B cell (primary cell): Measurements from ENCODE around the gene PYCR2. TPM values are rescaled to one million over a fixed set of nuclear protein-coding genes. Genes with fewer than 3 reads are reported as not detected.

Experiments
- ATAC-seq: fragments of 200-7000 bp; cut with Tn5 transposase; one replicate; pipeline ENCODE4 v1.10.0; 2021; ENCODE audit warnings: low read depth, mild to moderate bottlenecking, moderate number of reproducible peaks, moderate library complexity
- CTCF ChIA-PET: fragments of 350-600 bp; sonication (Branson Sonifier 250); formaldehyde crosslinking; loops from one replicate; lab custom pipeline; 2021; ENCODE audit warnings: antibody characterized with exemption, inconsistent platforms; lab: Charles Lee
- POLR2A ChIA-PET: fragments of 350-600 bp; sonication (Branson Sonifier 250); formaldehyde crosslinking; loops from one replicate; lab custom pipeline; 2021; ENCODE audit warnings: antibody characterized with exemption; lab: Charles Lee
- DNase-seq: peaks from one replicate; pipeline ENCODE4 v3.0.0; 2013
- H2AFZ ChIP-seq: 2 replicates; pipeline ENCODE4 v1.6.1; 2012; ENCODE audit warnings: mild to moderate bottlenecking, low read depth, low read length; ENCODE audit not compliant: insufficient read depth, poor library complexity, severe bottlenecking
- H3K27ac ChIP-seq, 2 donors: 1 replicate in 1 of 2; 2 replicates in 1 of 2; pipeline ENCODE4 v1.5.1; 2012 to 2013; ENCODE audit warnings: low read length in 2 of 2, mild to moderate bottlenecking in 2 of 2, moderate library complexity in 1 of 2
- H3K27me3 ChIP-seq, 4 experiments: fragments of 200-600 bp in 1 of 4; sonication (generic) in 1 of 4; replicated peaks in 1 of 4; 1 replicate in 2 of 4; 2 replicates in 2 of 4; pipeline versions ENCODE4 v1.6.1 to v1.7.0; 2013 to 2016; ENCODE audit warnings: low read length in 3 of 4, mild to moderate bottlenecking in 2 of 4, mixed read lengths in 1 of 4, moderate library complexity in 1 of 4; ENCODE audit not compliant: insufficient read depth in 4 of 4, control insufficient read depth in 3 of 4; ENCODE audit errors: control extremely low read depth in 1 of 4
- H3K36me3 ChIP-seq, 2 experiments: replicated peaks in 1 of 2; 1 replicate in 1 of 2; 2 replicates in 1 of 2; pipeline versions ENCODE4 v1.6.1 to v1.7.1; 2013; ENCODE audit warnings: low read length in 1 of 2; ENCODE audit not compliant: insufficient read depth in 2 of 2, control insufficient read depth in 1 of 2; ENCODE audit errors: control extremely low read depth in 1 of 2, extremely low read depth in 1 of 2
- H3K4me1 ChIP-seq, 2 donors: fragments of 200-600 bp in 1 of 2; sonication (generic) in 1 of 2; 1 replicate in 1 of 2; 2 replicates in 1 of 2; pipeline versions ENCODE4 v1.5.1 to v1.6.1; 2013 to 2017; ENCODE audit warnings: low read length in 2 of 2; ENCODE audit not compliant: control insufficient read depth in 2 of 2, insufficient read depth in 2 of 2
- H3K4me2 ChIP-seq: replicated peaks from 2 replicates; pipeline ENCODE3; 2012; ENCODE audit warnings: mild to moderate bottlenecking, low read depth, low read length; ENCODE audit not compliant: poor library complexity, severe bottlenecking
- H3K4me3 ChIP-seq, 5 experiments: fragments of 200-600 bp in 1 of 5; sonication (generic) in 1 of 5; 1 replicate in 3 of 5; 2 replicates in 2 of 5; pipeline versions ENCODE4 v1.5.1 to v1.7.0; 2011 to 2016; ENCODE audit warnings: low read length in 4 of 5, mild to moderate bottlenecking in 4 of 5, low read depth in 2 of 5, control low read depth in 1 of 5, moderate library complexity in 1 of 5; ENCODE audit not compliant: insufficient read depth in 1 of 5; ENCODE audit errors: control extremely low read depth in 1 of 5, extremely low read depth in 1 of 5
- H3K79me2 ChIP-seq: fragments of 200-600 bp; sonication (generic); one replicate; pipeline ENCODE4 v1.6.0; 2016; ENCODE audit warnings: low read length; ENCODE audit not compliant: control insufficient read depth, insufficient read depth
- H3K9ac ChIP-seq: fragments of 200-600 bp; sonication (generic); 2 replicates; pipeline ENCODE4 v1.6.1; 2017; ENCODE audit warnings: mild to moderate bottlenecking, low read length, moderate library complexity
- H3K9me3 ChIP-seq, 3 donors: one replicate each; pipeline versions ENCODE4 v1.6.1 to v1.7.1; 2013; ENCODE audit warnings: low read length in 2 of 3; ENCODE audit not compliant: control insufficient read depth in 2 of 3, insufficient read depth in 1 of 3; ENCODE audit errors: control extremely low read depth in 1 of 3
- H4K20me1 ChIP-seq: 2 replicates; pipeline ENCODE4 v1.6.0; 2012; ENCODE audit warnings: mild to moderate bottlenecking, low read length; ENCODE audit not compliant: insufficient read depth, control insufficient read depth, poor library complexity, severe bottlenecking
- H3K27ac Mint-ChIP-seq: one replicate; pipeline ENCODE4 v1.8.0; 2021; ENCODE audit warnings: mixed read lengths
- H3K27me3 Mint-ChIP-seq: one replicate; pipeline ENCODE4 v1.8.0; 2021; ENCODE audit warnings: mixed read lengths
- H3K4me1 Mint-ChIP-seq: one replicate; pipeline ENCODE4 v1.8.0; 2021; ENCODE audit warnings: mixed read lengths
- H3K4me3 Mint-ChIP-seq: one replicate; pipeline ENCODE4 v1.8.0; 2021; ENCODE audit warnings: mixed read lengths
- H3K9me3 Mint-ChIP-seq: one replicate; pipeline ENCODE4 v1.8.0; 2022; ENCODE audit warnings: mixed read lengths; ENCODE audit not compliant: insufficient read depth
- EZH2 ChIP-seq: IDR thresholded peaks from 2 replicates; pipeline ENCODE4 v1.6.1; 2012; ENCODE audit warnings: borderline replicate concordance, low read depth, mild to moderate bottlenecking, moderate library complexity, low read length; ENCODE audit not compliant: insufficient read depth, poor library complexity, severe bottlenecking
- WGBS: methylation state at CpG from one replicate; pipeline ENCODE4 v1.1.5; 2013; ENCODE audit warnings: missing lambda C conversion rate; ENCODE audit not compliant: insufficient coverage; 5-methylcytosine and 5-hydroxymethylcytosine counted together
- intact Hi-C: fragments of 100-400 bp; cut with micrococcal nuclease; formaldehyde crosslinking; loops from one replicate; pipeline ENCODE4 v1.10.0; 2022
- polyA plus RNA-seq: library from polyadenylated mRNA; depleted of rRNA; stranded (reverse); fragments of >200 nt; gene quantifications from 2 replicates; pipeline ENCODE4 v1.2.3, GENCODE V29; 2012
- total RNA-seq, 2 donors: library from RNA; stranded (reverse); fragments of 120-200 nt in 1 of 2; gene quantifications; 1 replicate in 1 of 2; 2 replicates in 1 of 2; pipeline versions ENCODE4 v1.2.3 to v1.2.4, GENCODE V29; 2013 to 2022
- TF ChIP-seq, protein P1 (sequence below): fragments of 200-600 bp; IDR thresholded peaks from one replicate; pipeline ENCODE4 v1.8.0; 2022; ENCODE audit warnings: antibody characterized with exemption, mild to moderate bottlenecking

PYCR2 gene
- total and polyA plus RNA-seq, 2 donors (not counting 1 experiment from before 2014, with no cell fraction given) = 113 to 134 TPM

DNA sequence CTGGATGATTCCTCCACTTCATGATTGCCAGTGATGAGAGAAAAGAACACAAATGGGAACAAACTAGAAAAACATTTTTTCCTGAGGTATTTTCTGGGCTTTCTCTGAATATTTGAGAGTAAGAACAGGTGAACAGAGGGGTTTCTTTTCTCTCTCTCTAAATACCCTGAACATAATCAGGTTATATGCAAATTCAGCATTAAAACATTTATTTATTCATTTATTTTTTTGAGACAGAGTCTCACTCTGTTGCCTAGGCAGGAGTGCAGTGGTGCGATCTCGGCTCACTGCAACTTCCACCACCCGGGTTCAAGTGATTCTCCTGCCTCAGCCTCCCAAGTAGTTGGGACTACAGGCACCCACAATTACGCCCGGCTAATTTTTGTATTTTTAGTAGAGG lies 22.8 kb upstream of the PYCR2 start:
- Histone ChIP-seq H3K36me3 (no peaks in the 10 kb centered on the region), H3K27ac (no peak overlapping the region), H3K79me2 (no peaks in the 10 kb centered on the region), H2AFZ (no peak overlapping the region), H3K4me3 (no peak overlapping the region), H4K20me1 (no peaks in the 10 kb centered on the region), H3K4me1 (peaks cover 8 to 11% of the 10 kb centered on the region in 2 donors), H3K9me3 (no peaks in the 10 kb centered on the region), H3K9ac (no peak overlapping the region), H3K4me2 (no peak overlapping the region), H3K27me3 (peaks cover 0 to 28% (median 4%) of the 10 kb centered on the region in 4 experiments)
- TF ChIP-seq, protein P1, sequence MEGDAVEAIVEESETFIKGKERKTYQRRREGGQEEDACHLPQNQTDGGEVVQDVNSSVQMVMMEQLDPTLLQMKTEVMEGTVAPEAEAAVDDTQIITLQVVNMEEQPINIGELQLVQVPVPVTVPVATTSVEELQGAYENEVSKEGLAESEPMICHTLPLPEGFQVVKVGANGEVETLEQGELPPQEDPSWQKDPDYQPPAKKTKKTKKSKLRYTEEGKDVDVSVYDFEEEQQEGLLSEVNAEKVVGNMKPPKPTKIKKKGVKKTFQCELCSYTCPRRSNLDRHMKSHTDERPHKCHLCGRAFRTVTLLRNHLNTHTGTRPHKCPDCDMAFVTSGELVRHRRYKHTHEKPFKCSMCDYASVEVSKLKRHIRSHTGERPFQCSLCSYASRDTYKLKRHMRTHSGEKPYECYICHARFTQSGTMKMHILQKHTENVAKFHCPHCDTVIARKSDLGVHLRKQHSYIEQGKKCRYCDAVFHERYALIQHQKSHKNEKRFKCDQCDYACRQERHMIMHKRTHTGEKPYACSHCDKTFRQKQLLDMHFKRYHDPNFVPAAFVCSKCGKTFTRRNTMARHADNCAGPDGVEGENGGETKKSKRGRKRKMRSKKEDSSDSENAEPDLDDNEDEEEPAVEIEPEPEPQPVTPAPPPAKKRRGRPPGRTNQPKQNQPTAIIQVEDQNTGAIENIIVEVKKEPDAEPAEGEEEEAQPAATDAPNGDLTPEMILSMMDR = no peak
- TF ChIP-seq EZH2 = no peak
- H3K9me3 Mint-ChIP-seq = no peaks in the 10 kb centered on the region
- no CpG with 5 or more reads among the region's 5 CpGs for WGBS
- ChIA-PET CTCF (no interaction called here), POLR2A (no interaction called here)
- intact Hi-C loops = no loop called here
- no peak for DNase-seq
- no peak overlapping the region for H3K27ac Mint-ChIP-seq
- H3K4me3 Mint-ChIP-seq = no peak overlapping the region
- H3K27me3 Mint-ChIP-seq = peaks cover 35% of the 10 kb centered on the region
- ATAC-seq = no peak
- peaks cover 11% of the 10 kb centered on the region for H3K4me1 Mint-ChIP-seq

DNA sequence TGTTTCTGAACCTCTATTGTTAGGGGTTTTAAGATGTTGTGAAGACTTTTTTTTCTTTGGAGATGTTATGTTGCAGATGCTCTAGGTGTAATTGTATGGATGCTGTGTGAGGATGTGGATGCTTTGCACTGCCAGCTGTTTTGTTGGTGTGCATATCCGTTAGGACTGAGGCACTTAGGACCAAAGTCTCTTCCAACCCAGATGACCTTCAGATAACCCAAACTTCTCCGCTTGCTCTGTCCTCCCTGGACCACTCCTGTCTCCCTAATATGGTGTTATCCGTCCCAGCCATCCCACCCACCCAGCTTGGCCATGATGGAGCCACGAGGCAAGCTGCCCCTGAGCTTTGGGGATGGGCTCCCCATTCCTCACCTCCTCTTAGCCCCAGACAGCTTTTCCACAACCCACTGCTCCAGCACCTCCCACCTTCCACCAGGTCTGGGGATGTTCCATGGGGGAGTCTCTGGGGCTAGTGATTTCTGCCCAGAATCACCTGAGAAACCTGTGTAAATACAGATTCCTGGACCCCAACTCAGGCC lies 22.1 kb upstream of the PYCR2 start:
- Histone ChIP-seq H3K79me2 (no peaks in the 10 kb centered on the region), H3K36me3 (no peaks in the 10 kb centered on the region), H2AFZ (no peak overlapping the region), H3K27ac (no peak overlapping the region), H3K4me1 (peaks cover 8 to 11% of the 10 kb centered on the region in 2 donors), H3K4me2 (no peak overlapping the region), H3K4me3 (no peak overlapping the region), H4K20me1 (no peaks in the 10 kb centered on the region), H3K27me3 (peaks cover 0 to 21% (median 3%) of the 10 kb centered on the region in 4 experiments), H3K9ac (no peak overlapping the region), H3K9me3 (no peaks in the 10 kb centered on the region)
- CTCF ChIA-PET = interaction anchor here (1.2 kb wide), 1 partner anchor 38 kb away, joined by 3 read pairs; no protein-coding TSS in a partner anchor
- WGBS = 95% methylated on average over 3 of the region's 4 CpGs
- intact Hi-C loops = no loop called here
- no peak for DNase-seq
- POLR2A ChIA-PET = no interaction called here
- no peak for ATAC-seq
- H3K27ac Mint-ChIP-seq = no peak overlapping the region
- no peak overlapping the region for H3K4me3 Mint-ChIP-seq
- no peak for TF ChIP-seq EZH2
- TF ChIP-seq, protein P1 = no peak
- H3K27me3 Mint-ChIP-seq = peaks cover 30% of the 10 kb centered on the region
- H3K4me1 Mint-ChIP-seq = peaks cover 11% of the 10 kb centered on the region
- no peaks in the 10 kb centered on the region for H3K9me3 Mint-ChIP-seq
